Dermis blood vessel endothelial cell (primary cell): Measurements from ENCODE around the gene CHST8. TPM values are rescaled to one million over a fixed set of nuclear protein-coding genes. Genes with fewer than 3 reads are reported as not detected.

Experiments used
- DNase-seq: peaks from one replicate; pipeline ENCODE4 v3.0.0; 2010
- total RNA-seq: library from RNA; depleted of rRNA; stranded (reverse); fragments of >200 nt; gene quantifications from 2 replicates; pipeline ENCODE4 v1.2.3, GENCODE V29; 2014

Gene CHST8
- total RNA-seq, 1 donor from 2014 or later, result not detected

- no peak for DNase-seq
These were observed 150.5 kb downstream of the CHST8 start for GRCh38 chr19:33772102-33772857.

DNA sequence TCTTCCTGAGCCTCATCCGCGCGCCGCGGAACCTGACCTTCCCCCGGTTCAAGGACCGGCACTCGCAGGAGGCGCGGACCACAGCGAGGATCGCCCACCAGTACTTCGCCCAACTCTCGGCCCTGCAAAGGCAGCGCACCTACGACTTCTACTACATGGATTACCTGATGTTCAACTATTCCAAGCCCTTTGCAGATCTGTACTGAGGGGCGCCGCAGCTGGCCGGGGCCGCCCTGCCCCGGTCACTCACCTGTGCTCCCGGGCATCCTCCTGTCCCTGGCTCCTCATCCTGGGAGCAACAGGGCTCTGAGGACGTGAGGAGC is 151.1 kb downstream of the CHST8 start:
- no peak for DNase-seq

DNA sequence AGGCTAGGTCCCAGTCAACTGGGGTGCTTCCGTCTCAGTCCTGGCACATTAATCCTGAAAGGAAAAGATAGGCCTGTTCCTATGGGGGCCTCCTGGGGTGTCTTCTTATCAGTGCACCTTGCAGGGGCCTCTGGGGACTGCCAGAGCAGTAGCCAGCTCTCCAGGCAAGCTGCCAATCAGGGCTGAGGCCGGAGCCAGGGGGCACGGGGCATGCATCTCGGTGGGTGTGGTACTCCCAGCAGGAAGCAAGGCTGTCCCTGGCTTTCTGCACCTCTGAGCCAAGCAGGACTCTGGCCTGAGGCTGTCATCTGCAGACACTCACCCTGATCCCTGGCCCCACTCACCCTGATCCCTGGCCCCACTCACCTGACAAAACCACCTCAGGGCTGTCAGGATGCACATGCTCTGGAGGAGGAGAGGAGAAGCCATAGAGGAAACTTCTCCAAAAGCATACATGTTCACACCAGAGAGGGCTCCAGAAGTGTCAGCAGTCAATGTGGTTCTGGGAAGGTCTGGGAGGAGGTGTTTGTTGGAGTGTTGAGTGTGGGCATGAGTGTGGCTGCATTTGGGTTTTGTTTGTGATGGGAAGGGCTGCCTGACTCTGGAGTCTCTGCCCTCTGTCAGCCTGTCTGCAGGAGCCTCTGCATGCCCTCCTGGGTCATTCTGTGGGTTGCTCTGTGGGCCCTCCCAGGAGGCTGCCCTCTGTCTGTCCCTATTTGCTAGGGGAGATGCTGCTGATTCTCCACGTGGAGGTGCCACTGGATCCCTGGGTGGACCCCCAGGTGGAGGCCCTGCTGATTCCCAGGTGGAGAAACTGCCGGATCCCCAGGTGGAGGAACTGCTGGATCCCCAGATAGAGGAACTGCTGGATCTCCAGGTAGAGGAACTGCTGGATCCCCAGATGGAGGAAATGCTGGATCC is 152.2 kb downstream of the CHST8 start:
- DNase-seq, result no peak

DNA sequence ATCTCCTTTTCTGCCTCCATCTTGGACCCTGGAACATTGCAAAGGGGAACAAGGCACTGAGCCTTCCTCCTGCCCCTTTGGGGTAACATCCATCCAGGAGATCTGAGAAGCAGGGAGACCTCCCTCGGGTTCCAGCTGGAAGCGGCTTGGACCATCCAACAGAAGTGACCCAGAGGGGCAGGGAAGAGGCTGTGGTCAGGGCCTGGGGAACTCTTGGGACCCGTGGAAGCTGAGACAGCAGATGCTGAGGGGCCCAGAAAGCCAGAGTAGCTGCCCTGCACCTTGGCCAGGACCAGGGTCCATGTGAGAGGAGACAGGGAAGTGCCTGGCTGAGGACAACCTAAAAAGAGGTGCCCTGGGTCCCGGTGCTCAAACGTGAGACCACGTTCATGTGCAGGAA is 153.0 kb downstream of the CHST8 start:
- no peak for DNase-seq

GRCh38 chr19:33775731-33776487 is 154.2 kb downstream of the CHST8 start:
- no peak for DNase-seq

- no peak for DNase-seq
These were observed 155.6 kb downstream of the CHST8 start for GRCh38 chr19:33777351-33777750.

GRCh38 chr19:33777753-33778088 is 156.0 kb downstream of the CHST8 start:
- DNase-seq, result no peak

DNA sequence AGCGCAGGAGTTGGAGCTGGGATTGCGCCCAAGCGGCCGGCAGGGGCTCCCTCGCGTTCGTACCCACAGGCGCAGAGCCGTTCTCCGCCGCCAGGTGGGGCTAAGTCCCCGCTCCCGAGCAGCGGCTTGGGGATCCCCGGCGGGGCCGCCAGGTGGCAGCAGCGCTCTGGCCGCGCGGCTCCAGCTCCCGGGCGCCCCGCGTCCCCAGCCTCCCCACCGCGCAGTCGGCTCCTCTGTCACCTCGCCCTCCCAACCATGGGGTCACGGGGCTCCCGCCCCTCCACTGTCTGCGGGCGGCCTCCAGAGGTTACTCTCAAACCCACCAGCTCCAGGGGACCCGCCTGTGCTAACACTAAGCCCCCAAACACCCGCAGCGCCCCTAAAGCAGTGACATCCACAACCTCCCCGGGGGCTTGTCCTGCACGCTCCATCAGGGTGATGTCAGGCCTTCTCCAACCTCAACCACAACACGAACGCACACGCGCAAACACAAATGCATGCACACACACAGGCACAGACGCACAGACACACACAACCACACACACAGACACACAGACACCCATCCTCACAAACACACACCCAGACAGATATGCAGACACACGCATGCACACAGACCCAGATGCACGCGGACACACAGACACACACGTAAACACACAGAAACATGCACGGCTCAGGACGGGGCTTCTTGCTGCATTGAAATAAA is 156.5 kb downstream of the CHST8 start:
- peak; percentile 85 for DNase-seq

GRCh38 chr19:33779849-33780248 is 158.1 kb downstream of the CHST8 start:
- DNase-seq, result no peak

DNA sequence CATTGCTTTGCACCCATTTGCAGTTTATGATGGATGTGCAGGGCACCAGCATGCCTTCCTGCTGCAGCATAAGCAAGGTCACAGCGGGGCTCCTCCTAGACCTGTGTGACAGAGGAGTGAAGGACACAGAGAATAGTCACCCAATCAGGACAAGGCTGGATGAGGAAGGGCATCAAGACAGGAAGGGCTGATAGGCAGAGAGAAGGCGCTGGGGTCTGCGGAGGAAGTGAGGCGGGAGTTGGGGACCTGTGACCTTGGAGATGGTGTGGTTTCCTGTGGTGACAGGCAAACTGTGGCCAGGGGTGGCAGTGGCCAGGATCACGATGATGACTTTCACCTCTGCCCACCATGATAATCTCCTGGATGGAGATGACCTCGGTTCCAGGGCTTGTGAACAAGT is 158.5 kb downstream of the CHST8 start:
- no peak for DNase-seq

DNA sequence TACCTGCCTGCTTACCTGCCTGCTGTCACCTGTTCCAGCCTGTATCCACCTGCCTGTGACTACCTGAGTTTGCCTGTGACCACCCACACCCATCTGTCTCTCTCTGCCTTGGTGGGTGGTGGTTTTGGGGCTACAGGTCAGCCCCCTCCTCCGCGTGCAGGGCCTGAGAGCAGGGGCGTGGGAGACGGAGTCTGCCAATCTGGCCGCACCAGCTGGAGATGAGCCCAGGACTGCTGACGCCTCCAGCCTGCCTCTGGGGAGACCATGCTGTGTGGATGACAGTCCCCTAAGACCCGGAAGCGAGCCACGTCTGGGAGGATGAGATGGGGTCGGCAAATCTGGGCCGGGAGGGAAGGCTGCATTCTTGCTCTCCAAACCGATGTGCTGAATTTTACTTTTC is 159.0 kb downstream of the CHST8 start:
- DNase-seq, result no peak

DNA sequence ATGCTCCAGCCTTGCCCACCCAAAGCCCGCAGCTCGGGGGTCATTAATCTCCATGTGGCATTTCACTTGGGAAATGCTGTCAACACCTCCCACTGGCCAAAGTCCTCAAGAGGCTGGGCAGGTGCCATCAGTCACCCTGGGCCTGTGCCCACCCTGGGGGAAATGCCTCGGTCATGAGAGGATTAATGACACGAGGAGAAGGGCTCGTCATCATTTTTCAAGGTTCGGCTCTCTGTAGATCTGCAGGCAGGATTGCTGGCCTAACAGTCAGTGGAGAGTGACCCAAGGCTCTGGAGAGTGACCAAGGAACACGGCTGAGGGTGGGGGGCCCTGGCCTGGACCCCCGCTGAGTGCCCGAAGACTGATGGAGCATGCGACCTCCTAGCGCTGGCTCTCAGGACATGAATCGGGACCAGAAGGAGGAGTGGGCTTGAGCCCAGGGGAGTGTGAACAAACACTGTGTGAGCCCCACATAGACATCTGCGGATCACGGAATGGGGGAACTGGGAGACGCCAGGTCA is 159.7 kb downstream of the CHST8 start:
- DNase-seq, result no peak

- no peak for DNase-seq
These were observed 160.2 kb downstream of the CHST8 start for GRCh38 chr19:33781996-33782395.

DNA sequence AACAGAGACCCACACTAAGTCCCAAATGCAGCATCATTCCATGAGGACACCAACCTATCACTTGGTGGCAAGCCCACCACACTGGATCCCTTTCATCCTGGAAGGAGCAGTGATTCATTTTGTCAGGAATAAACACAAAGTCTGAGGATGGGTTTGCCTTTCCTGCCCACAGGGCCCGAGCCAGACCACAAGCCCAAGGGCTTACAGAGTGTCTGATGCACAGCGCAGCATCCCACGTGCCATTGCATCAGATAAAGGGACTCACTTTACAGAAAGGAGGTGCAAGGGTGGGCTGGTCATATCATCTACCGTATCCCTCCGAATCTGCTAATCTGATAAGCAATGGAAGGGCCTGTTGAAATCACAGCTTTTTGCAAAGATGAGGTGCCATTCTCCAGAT is 162.7 kb downstream of the CHST8 start:
- no peak for DNase-seq

DNA sequence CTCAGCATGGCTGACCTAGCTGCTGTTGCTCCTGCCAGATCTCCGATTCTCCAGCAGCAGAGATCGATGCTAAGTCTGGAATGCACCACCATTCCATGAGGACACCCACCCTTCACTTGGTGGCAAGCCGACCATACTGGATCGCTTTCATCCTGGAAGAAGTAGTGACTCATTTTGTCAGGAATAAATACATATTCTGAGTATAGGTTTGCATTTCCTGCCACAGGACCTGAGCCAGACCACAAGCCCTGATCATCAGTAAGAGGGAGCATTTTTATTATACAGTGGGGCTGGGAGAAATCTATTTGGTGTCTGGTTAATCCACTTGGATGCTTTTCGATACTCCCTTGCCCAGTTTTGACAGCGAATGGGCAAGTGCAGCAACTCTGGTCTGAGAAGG is 164.0 kb downstream of the CHST8 start:
- no peak for DNase-seq

DNA sequence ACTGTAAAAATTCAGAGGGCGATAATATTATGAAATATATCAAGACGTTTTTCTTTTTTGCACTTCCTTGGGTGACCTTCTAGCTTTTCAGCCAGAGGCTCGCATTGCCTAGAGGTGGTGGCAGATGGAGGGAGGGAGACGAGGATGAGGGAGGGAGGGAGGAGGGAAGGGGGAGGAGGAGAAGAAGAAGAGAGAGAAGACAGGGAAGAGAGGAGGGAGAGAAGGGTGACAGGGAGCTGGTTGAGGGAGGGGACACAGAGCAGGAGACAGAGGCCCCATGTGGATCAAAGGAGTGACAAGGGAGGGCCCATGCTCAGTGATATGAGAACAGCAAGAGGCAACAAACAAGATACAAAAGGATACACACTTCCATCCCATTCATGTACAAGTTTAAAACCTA is 166.9 kb downstream of the CHST8 start:
- no peak for DNase-seq

DNA sequence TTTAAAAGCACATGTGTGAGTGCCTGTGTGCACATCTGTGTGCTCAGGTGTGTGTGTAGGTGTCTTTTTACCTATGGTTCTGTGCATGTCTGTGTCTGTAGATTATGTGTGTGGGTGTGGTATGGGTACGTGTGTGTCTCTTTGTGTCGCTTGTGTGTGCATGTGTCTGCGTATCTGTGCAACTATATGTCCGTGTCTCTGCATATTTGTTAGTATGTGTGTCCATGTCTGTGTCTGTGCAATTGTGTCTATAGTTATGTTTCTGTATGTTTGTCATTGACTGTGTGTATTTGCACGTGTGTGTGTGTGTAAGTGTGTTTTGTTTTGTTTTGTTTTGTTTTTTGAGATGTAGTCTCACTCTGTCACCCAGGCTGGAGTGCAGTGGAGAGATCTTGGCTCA is 167.6 kb downstream of the CHST8 start:
- DNase-seq, result no peak

- peak; percentile 18 for DNase-seq
These were observed 173.1 kb downstream of the CHST8 start for GRCh38 chr19:33794683-33795369.

- peak; percentile 86 for DNase-seq
These were observed 173.8 kb downstream of the CHST8 start for GRCh38 chr19:33795370-33796163.

DNA sequence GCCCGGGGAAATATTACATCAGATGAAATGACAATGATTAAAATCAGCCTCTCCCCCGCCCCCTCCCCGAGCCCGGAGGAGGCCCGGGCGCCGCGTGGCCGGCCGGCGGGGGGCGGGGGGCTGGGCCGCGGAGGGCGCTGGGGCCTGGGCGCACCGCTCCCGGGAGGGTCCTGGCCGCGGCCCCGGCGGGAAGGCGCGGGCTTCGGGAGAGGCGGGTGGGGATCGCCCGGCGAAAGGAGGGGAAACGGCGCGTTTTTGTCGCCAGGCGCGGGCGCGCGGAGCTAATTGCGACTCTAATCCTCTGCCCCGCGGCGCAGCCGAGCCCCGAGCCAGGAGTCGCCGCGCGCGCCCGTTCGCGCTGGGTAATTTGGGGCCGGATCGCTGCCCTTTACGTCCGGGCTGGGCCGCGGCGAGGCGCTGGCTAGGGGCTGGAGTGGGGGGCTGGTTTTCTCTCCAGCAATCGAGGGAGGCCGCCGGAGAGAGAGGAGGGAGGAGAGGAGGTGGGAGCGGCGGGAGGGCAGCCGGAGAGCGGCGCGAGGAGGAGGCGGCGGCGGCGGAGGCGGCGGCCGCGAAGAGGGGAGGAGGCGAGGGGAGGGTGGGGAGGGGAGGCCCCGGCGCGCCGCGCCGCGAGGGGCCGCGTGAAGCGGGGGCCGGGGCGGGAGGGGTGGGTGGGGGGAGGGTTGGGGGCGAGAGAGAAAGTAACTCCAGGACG is 174.6 kb downstream of the CHST8 start, which contains the start of gene KCTD15:
TSS of gene KCTD15 (plus strand) at position 707 of the 712 bp plus-strand sequence. CDS start 3,585 bp downstream, outside the sequence.
- DNase-seq, result peak; percentile 59
